Renal cortex interstitium (tissue), 11 donors: ENCODE results near the gene SIPA1. TPM values are rescaled to one million over a fixed set of nuclear protein-coding genes. Genes with fewer than 3 reads are reported as not detected.
A peak's percentile ranks its signal among the peaks of the same experiment; 100 is the strongest.
"Not testable (repeated sequence)": the region's sequence is repeated elsewhere in the genome, so short reads cannot be mapped to it uniquely, and the experiment has no call there.

Source experiments
- DNase-seq, 11 donors: peaks; one replicate each; pipeline ENCODE4 v3.0.0-alpha.2; 2013; ENCODE audit warnings: low read depth in 9 of 11, low spot score in 4 of 11; ENCODE audit errors: extremely low read depth in 1 of 11
- polyA plus RNA-seq, 3 donors: library from polyadenylated mRNA; unstranded; fragments of 120-200 nt; gene quantifications; one replicate each; pipeline ENCODE4 v1.2.1, GENCODE V29; 2013; ENCODE audit not compliant: insufficient read length in 3 of 3

The SIPA1 gene
- polyA plus RNA-seq, 3 donors = 26.2 to 31.8 (median 27.1) TPM

- not testable (repeated sequence) for DNase-seq
Measured at GRCh38 chr11:65683480-65683879, 45.6 kb downstream of the SIPA1 start.

- no peak for DNase-seq
Measured at GRCh38 chr11:65685981-65686380, 48.1 kb downstream of the SIPA1 start.

- DNase-seq = not testable (repeated sequence)
Measured at GRCh38 chr11:65691847-65692246, 53.9 kb downstream of the SIPA1 start.

GRCh38 chr11:65692367-65692766 is 54.5 kb downstream of the SIPA1 start:
- no peak for DNase-seq

GRCh38 chr11:65695459-65696241 is 57.7 kb downstream of the SIPA1 start:
- peak in 3 of 11 donors; percentile 20 to 36 (median 30) for DNase-seq

- no peak for DNase-seq
Measured at GRCh38 chr11:65696802-65697552, 59.1 kb downstream of the SIPA1 start.

- DNase-seq = no peak
Measured at GRCh38 chr11:65698205-65698604, 60.3 kb downstream of the SIPA1 start.

- DNase-seq = no peak
Measured at GRCh38 chr11:65699306-65699705, 61.4 kb downstream of the SIPA1 start.

GRCh38 chr11:65700399-65700798 is 62.5 kb downstream of the SIPA1 start:
- no peak for DNase-seq

Other genes with a start within 250 kb of the SIPA1 start
- gene NEAT1, start 215.3 kb upstream of the SIPA1 start, polyA plus RNA-seq = 100 to 1,000 TPM; 117 to 471 (median 268) TPM
- 1,000 to 10,000 TPM in 1 of 3 donors, 100 to 1,000 TPM in 2; 717 to 1,341 (median 810) TPM for gene MALAT1, start 139.1 kb upstream of the SIPA1 start, polyA plus RNA-seq
- 10 to 100 TPM; 58.0 to 77.5 (median 74.1) TPM for gene SCYL1, start 113.0 kb upstream of the SIPA1 start, polyA plus RNA-seq
- gene LTBP3, start 79.7 kb upstream of the SIPA1 start, polyA plus RNA-seq = 100 to 1,000 TPM in 2 of 3 donors, 10 to 100 TPM in 1; 93.7 to 181 (median 145) TPM
- 10 to 100 TPM; 35.0 to 59.2 (median 54.7) TPM for gene ZNRD2, start 67.6 kb upstream of the SIPA1 start, polyA plus RNA-seq
- gene FAM89B, start 65.6 kb upstream of the SIPA1 start, polyA plus RNA-seq = 10 to 100 TPM; 18.0 to 26.2 (median 22.8) TPM
- 10 to 100 TPM; 13.2 to 21.1 (median 13.4) TPM for gene EHBP1L1, start 62.0 kb upstream of the SIPA1 start, polyA plus RNA-seq
- gene KCNK7, start 42.3 kb upstream of the SIPA1 start, polyA plus RNA-seq = under 1 TPM; 0.30 to 0.39 (median 0.33) TPM
- 10 to 100 TPM; 34.8 to 44.2 (median 41.8) TPM for gene MAP3K11, start 23.9 kb upstream of the SIPA1 start, polyA plus RNA-seq
- gene PCNX3, start 22.3 kb upstream of the SIPA1 start, polyA plus RNA-seq = 10 to 100 TPM; 24.0 to 37.4 (median 33.3) TPM
- gene RELA, start 24.8 kb downstream of the SIPA1 start, polyA plus RNA-seq = 10 to 100 TPM; 49.5 to 61.3 (median 55.8) TPM
- 10 to 100 TPM; 66.1 to 73.8 (median 72.0) TPM for gene KAT5, start 74.2 kb downstream of the SIPA1 start, polyA plus RNA-seq
- 10 to 100 TPM; 36.1 to 53.4 (median 42.0) TPM for gene RNASEH2C, start 82.7 kb downstream of the SIPA1 start, polyA plus RNA-seq
- gene AP5B1, start 142.9 kb downstream of the SIPA1 start, polyA plus RNA-seq = 10 to 100 TPM in 1 of 3 donors, 1 to 10 TPM in 2; 5.7 to 10.3 (median 7.6) TPM
- 10 to 100 TPM in 2 of 3 donors, 1 to 10 TPM in 1; 9.6 to 15.0 (median 14.0) TPM for gene OVOL1, start 149.0 kb downstream of the SIPA1 start, polyA plus RNA-seq
- gene SNX32, start 195.9 kb downstream of the SIPA1 start, polyA plus RNA-seq = 1 to 10 TPM; 1.4 to 3.7 (median 2.2) TPM
- gene CFL1, start 220.1 kb downstream of the SIPA1 start, polyA plus RNA-seq = 100 to 1,000 TPM; 728 to 948 (median 744) TPM
- gene MUS81, start 222.3 kb downstream of the SIPA1 start, polyA plus RNA-seq = 10 to 100 TPM; 45.6 to 62.3 (median 56.6) TPM
- 100 to 1,000 TPM in 2 of 3 donors, 10 to 100 TPM in 1; 87.9 to 129 (median 127) TPM for gene EFEMP2, start 234.7 kb downstream of the SIPA1 start, polyA plus RNA-seq
- 1 to 10 TPM in 2 of 3 donors, under 1 TPM in 1; 0.47 to 1.3 (median 1.0) TPM for gene CTSW, start 241.7 kb downstream of the SIPA1 start, polyA plus RNA-seq